ENCODE measurements around the gene HSPB1. TPM values are rescaled to one million over a fixed set of nuclear protein-coding genes. Genes with fewer than 3 reads are reported as not detected.
"Not testable (repeated sequence)": the region's sequence is repeated elsewhere in the genome, so short reads cannot be mapped to it uniquely, and the experiment has no call there.

The HSPB1 gene
- total RNA-seq, 1 experiment from 2014 or later, result 82.1 TPM

GRCh38 chr7:76285604-76286374, 16.7 kb upstream of the HSPB1 start:
- ChIA-PET CTCF (interaction anchor here (0.9 kb wide), 1 partner anchor 28 kb away, joined by 3 read pairs; no protein-coding TSS in a partner anchor), POLR2A (no interaction called here)
- Mint-ChIP-seq H3K27ac (ENCODE audit: unreplicated experiment) (no peak overlapping the region), H3K36me3 (ENCODE audit: insufficient read depth, unreplicated experiment) (no peaks in the 10 kb centered on the region), H3K4me1 (ENCODE audit: low read depth, unreplicated experiment) (peaks cover 13% of the 10 kb centered on the region), H3K4me3 (ENCODE audit: unreplicated experiment) (no peak overlapping the region), H3K9me3 (ENCODE audit: unreplicated experiment) (no peaks in the 10 kb centered on the region), H3K27me3 (ENCODE audit: insufficient read depth, unreplicated experiment) (peaks cover 16% of the 10 kb centered on the region)
- DNase-seq, result no peak
- H3K4me1 ChIP-seq, result peaks cover 3% of the 10 kb centered on the region; the same call in 1 of the 2 replicates
- no peaks in the 10 kb centered on the region for H3K9me3 ChIP-seq
- H3K27me3 ChIP-seq (replicated peaks; ENCODE audit: control insufficient read depth, insufficient read depth, low read length), result peaks cover 2% of the 10 kb centered on the region; the same call in 1 of the 2 replicates
- intact Hi-C loops (cut with micrococcal nuclease; ENCODE audit: unreplicated experiment), result no loop called here
- H3K36me3 ChIP-seq (ENCODE audit: control insufficient read depth, insufficient read depth, low read length), result no peaks in the 10 kb centered on the region
- no peak overlapping the region for H3K4me3 ChIP-seq (ENCODE audit: low read depth, low read length)
- TF ChIP-seq, protein P1, sequence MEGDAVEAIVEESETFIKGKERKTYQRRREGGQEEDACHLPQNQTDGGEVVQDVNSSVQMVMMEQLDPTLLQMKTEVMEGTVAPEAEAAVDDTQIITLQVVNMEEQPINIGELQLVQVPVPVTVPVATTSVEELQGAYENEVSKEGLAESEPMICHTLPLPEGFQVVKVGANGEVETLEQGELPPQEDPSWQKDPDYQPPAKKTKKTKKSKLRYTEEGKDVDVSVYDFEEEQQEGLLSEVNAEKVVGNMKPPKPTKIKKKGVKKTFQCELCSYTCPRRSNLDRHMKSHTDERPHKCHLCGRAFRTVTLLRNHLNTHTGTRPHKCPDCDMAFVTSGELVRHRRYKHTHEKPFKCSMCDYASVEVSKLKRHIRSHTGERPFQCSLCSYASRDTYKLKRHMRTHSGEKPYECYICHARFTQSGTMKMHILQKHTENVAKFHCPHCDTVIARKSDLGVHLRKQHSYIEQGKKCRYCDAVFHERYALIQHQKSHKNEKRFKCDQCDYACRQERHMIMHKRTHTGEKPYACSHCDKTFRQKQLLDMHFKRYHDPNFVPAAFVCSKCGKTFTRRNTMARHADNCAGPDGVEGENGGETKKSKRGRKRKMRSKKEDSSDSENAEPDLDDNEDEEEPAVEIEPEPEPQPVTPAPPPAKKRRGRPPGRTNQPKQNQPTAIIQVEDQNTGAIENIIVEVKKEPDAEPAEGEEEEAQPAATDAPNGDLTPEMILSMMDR (IDR thresholded peaks at IDR 0.05; ENCODE audit: insufficient read depth in 1 of 2, low read depth in 1 of 2, low read length in 1 of 2, severe bottlenecking in 1 of 2, unreplicated experiment in 1 of 2), result no peak
- no TSS peak for BruUV-seq (replicated peaks)

DNA sequence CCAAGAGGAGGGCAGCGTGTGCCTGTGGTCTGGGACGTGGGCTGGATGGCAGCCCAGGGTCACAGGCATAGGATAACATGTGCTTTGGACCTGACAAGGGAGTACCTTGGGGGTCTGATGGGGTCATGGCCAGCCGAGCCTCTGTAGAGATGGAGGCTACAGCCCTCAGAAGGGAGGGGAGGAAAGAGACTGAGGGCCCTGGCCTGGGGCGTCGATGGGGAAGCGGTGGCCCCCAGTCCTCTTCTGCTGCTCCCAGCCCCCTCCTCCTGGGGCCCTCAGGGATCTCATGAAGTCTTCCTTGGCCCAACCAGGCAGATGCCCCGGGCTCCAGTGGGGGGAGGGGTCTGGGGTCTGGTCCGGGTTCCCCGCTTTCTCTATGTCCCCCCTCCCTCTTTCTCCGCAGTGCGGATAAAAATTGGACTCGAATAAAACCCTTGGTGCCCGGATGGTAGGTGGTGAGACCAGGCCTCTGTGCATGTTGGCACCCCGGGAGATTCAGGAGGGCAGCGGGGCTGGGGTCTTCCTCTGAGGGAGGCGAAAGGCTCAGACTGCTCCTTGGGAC, 15.6 kb upstream of the HSPB1 start:
- CTCF ChIA-PET, result no interaction called here
- DNase-seq, result no peak

GRCh38 chr7:76290847-76291350, 11.6 kb upstream of the HSPB1 start:
- H3K4me3 Mint-ChIP-seq (ENCODE audit: unreplicated experiment); H3K36me3 ChIP-seq (ENCODE audit: control insufficient read depth, insufficient read depth, low read length); H3K9me3 ChIP-seq; H3K27me3 ChIP-seq (replicated peaks; ENCODE audit: control insufficient read depth, insufficient read depth, low read length); BruUV-seq (replicated peaks); DNase-seq; H3K27me3 Mint-ChIP-seq (ENCODE audit: insufficient read depth, unreplicated experiment); H3K4me3 ChIP-seq (ENCODE audit: low read depth, low read length); H3K9me3 Mint-ChIP-seq (ENCODE audit: unreplicated experiment); POLR2A ChIA-PET: not testable (repeated sequence)
- peaks cover 33% of the 10 kb centered on the region for H3K4me1 ChIP-seq
- H3K27ac Mint-ChIP-seq (ENCODE audit: unreplicated experiment), result peak overlapping the region; percentile 36
- peaks cover 22% of the 10 kb centered on the region for H3K4me1 Mint-ChIP-seq (ENCODE audit: low read depth, unreplicated experiment)
- peaks cover 10% of the 10 kb centered on the region for H3K36me3 Mint-ChIP-seq (ENCODE audit: insufficient read depth, unreplicated experiment)
- CTCF ChIA-PET, result interaction anchor here (2.5 kb wide), 1 partner anchor 23 kb away, joined by 22 read pairs; no protein-coding TSS in a partner anchor
- intact Hi-C loops (cut with micrococcal nuclease; ENCODE audit: unreplicated experiment), result loop anchor here (1.0 to 5.0 kb wide), 3 partner anchors 11 to 66 kb away; partner anchors contain the start of genes HSPB1 and YWHAG

More for the DNA sequence above, 15.6 kb upstream of the HSPB1 start:
- Histone ChIP-seq H3K9me3 (no peaks in the 10 kb centered on the region), H3K36me3 (ENCODE audit: control insufficient read depth, insufficient read depth, low read length) (no peaks in the 10 kb centered on the region), H3K4me3 (ENCODE audit: low read depth, low read length) (no peak overlapping the region), H3K27me3 (replicated peaks; ENCODE audit: control insufficient read depth, insufficient read depth, low read length) (peaks cover 2% of the 10 kb centered on the region; the same call in 1 of the 2 replicates), H3K4me1 (peaks cover 9% of the 10 kb centered on the region)
- TF ChIP-seq, protein P1 (IDR thresholded peaks at IDR 0.05; ENCODE audit: insufficient read depth in 1 of 2, low read depth in 1 of 2, low read length in 1 of 2, severe bottlenecking in 1 of 2, unreplicated experiment in 1 of 2), result no peak
- no TSS peak for BruUV-seq (replicated peaks)
- peaks cover 15% of the 10 kb centered on the region for H3K4me1 Mint-ChIP-seq (ENCODE audit: low read depth, unreplicated experiment)
- H3K4me3 Mint-ChIP-seq (ENCODE audit: unreplicated experiment), result no peak overlapping the region
- H3K36me3 Mint-ChIP-seq (ENCODE audit: insufficient read depth, unreplicated experiment), result no peaks in the 10 kb centered on the region
- peaks cover 9% of the 10 kb centered on the region for H3K27me3 Mint-ChIP-seq (ENCODE audit: insufficient read depth, unreplicated experiment)
- no peaks in the 10 kb centered on the region for H3K9me3 Mint-ChIP-seq (ENCODE audit: unreplicated experiment)
- intact Hi-C loops (cut with micrococcal nuclease; ENCODE audit: unreplicated experiment), result no loop called here
- no peak overlapping the region for H3K27ac Mint-ChIP-seq (ENCODE audit: unreplicated experiment)
- POLR2A ChIA-PET, result no interaction called here
